ENCODE results near the gene SMO.

- TF ChIP-seq CTCF (IDR thresholded peaks at IDR 0.05; ENCODE audit: low read length): no peak
- no peak for TF ChIP-seq EZH2 (IDR thresholded peaks at IDR 0.05; ENCODE audit: borderline replicate concordance, low read length)
Measured at GRCh38 chr7:129150199-129150996, 38.0 kb upstream of the SMO start.

Data from OCI-LY1 (cell line).